ENCODE data around the gene NRP2. TPM values are rescaled to one million over a fixed set of nuclear protein-coding genes. Genes with fewer than 3 reads are reported as not detected.

The NRP2 gene
- total RNA-seq, 1 experiment from 2014 or later: 18.3 TPM

DNA sequence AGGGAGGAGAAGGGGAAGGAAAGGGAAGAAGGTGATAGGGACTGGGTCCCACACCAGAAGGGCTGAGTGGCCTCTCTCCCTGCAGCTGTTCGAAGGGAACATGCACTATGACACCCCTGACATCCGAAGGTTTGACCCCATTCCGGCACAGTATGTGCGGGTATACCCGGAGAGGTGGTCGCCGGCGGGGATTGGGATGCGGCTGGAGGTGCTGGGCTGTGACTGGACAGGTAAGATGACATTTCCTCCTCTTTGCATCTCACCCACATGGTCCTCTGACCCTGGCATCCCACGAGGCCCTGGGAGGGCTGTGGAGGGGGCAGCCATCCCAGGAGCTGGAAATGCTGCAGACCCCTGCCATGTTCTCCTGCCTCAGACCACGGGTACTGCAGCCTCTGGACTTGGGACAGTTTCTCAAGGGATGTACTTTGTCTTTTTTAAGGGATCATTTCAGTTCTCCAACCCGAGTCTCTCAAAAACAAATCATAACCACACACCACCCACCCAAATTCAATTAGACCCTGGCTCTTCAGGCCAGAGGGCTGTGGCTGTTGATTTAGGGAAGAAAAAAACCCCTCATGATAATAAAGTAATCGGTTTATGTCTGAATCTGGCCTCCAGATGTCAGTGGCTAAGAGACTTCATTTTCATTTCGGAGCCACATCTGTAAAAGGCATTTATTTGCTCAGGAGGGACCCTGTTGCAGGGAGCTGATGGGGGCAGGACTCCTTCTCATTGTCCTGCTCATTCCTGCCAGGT lies 63.5 kb downstream of the NRP2 start:
- Histone ChIP-seq H3K27ac (ENCODE audit: low read length) (peak overlapping the region; percentile 99), H3K79me2 (ENCODE audit: low read length) (no peaks in the 10 kb centered on the region), H3K36me3 (ENCODE audit: low read depth, low read length) (0 out of 2 replicates have a peak, but pooled peaks cover 5% of the 10 kb centered on the region), H3K4me2 (ENCODE audit: low read length) (peak overlapping the region; percentile 57), H3K9me3 (ENCODE audit: low read length) (no peaks in the 10 kb centered on the region), H3K4me1 (ENCODE audit: insufficient read depth, low read length) (peaks cover 58% of the 10 kb centered on the region), H4K20me1 (ENCODE audit: low read length) (no peaks in the 10 kb centered on the region), H3F3A (ENCODE audit: low read length, unreplicated experiment) (no peaks in the 10 kb centered on the region), H3K4me3 (ENCODE audit: low read length) (no peak overlapping the region; the same call in 1 of the 2 replicates), H3K9ac (ENCODE audit: low read length) (peak overlapping the region; percentile 69), H3K27me3 (ENCODE audit: low read length) (no peaks in the 10 kb centered on the region), H2AFZ (ENCODE audit: low read length) (peak overlapping the region; percentile 72), H3K9me2 (replicated peaks; ENCODE audit: low read length) (no peaks in the 10 kb centered on the region)
- BruUV-seq (replicated peaks): TSS peak; percentile 34
- ATAC-seq (no peak), DNase-seq (no peak)
- no peak for TF ChIP-seq EZH2 (IDR thresholded peaks at IDR 0.05; ENCODE audit: low read length, unreplicated experiment)
- TF ChIP-seq EZH2phosphoT487 (IDR thresholded peaks at IDR 0.05; ENCODE audit: borderline replicate concordance, low read length): no peak
- TF ChIP-seq, protein P1, sequence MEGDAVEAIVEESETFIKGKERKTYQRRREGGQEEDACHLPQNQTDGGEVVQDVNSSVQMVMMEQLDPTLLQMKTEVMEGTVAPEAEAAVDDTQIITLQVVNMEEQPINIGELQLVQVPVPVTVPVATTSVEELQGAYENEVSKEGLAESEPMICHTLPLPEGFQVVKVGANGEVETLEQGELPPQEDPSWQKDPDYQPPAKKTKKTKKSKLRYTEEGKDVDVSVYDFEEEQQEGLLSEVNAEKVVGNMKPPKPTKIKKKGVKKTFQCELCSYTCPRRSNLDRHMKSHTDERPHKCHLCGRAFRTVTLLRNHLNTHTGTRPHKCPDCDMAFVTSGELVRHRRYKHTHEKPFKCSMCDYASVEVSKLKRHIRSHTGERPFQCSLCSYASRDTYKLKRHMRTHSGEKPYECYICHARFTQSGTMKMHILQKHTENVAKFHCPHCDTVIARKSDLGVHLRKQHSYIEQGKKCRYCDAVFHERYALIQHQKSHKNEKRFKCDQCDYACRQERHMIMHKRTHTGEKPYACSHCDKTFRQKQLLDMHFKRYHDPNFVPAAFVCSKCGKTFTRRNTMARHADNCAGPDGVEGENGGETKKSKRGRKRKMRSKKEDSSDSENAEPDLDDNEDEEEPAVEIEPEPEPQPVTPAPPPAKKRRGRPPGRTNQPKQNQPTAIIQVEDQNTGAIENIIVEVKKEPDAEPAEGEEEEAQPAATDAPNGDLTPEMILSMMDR (conservative IDR thresholded peaks at IDR 0.05; ENCODE audit: low read depth, low read length): no peak
- POLR2A ChIA-PET (ENCODE audit: unreplicated experiment): no interaction called here
- CTCF ChIA-PET: no interaction called here
- intact Hi-C loops (cut with micrococcal nuclease): loop anchor here (2.0 to 5.0 kb wide), 2 partner anchors 39 to 64 kb away; partner anchors contain the start of gene NRP2

DNA sequence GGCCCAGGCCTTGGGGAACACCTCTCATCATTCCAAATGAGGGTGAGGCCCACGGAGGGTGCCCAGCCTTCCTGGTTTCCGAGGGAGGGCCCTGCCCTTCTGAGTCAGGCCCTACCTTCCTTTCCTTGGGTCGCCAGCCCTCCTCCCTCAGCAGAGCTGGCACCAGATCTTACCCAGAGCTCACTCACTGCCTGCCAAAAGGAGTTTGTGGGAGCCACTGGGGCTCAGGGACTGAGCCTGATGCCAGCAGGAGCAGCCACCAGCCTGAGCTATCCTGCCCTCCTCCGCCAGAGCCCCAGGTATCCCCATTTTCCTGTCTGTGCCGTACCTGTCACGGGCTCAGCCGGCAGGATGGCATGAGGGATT lies 64.1 kb downstream of the NRP2 start:
- DNase-seq (peak; percentile 92), ATAC-seq (peak; percentile 84)
- Histone ChIP-seq H3K4me1 (ENCODE audit: insufficient read depth, low read length) (peaks cover 59% of the 10 kb centered on the region), H3K9me3 (ENCODE audit: low read length) (no peaks in the 10 kb centered on the region), H2AFZ (ENCODE audit: low read length) (peak overlapping the region; percentile 72), H3K79me2 (ENCODE audit: low read length) (no peaks in the 10 kb centered on the region), H3K36me3 (ENCODE audit: low read depth, low read length) (no peaks in the 10 kb centered on the region), H3F3A (ENCODE audit: low read length, unreplicated experiment) (no peaks in the 10 kb centered on the region), H3K27me3 (ENCODE audit: low read length) (no peaks in the 10 kb centered on the region), H3K9me2 (replicated peaks; ENCODE audit: low read length) (no peaks in the 10 kb centered on the region), H4K20me1 (ENCODE audit: low read length) (no peaks in the 10 kb centered on the region), H3K27ac (ENCODE audit: low read length) (peak overlapping the region; percentile 99), H3K9ac (ENCODE audit: low read length) (peak overlapping the region; percentile 69), H3K4me2 (ENCODE audit: low read length) (peak overlapping the region; percentile 57), H3K4me3 (ENCODE audit: low read length) (no peak overlapping the region; the same call in 1 of the 2 replicates)
- ChIA-PET POLR2A (ENCODE audit: unreplicated experiment) (no interaction called here), CTCF (no interaction called here)
- BruUV-seq (replicated peaks): no TSS peak
- intact Hi-C loops (cut with micrococcal nuclease): loop anchor here (2.0 to 5.0 kb wide), 2 partner anchors 40 to 64 kb away; partner anchors contain the start of gene NRP2
- TF ChIP-seq, protein P1 (conservative IDR thresholded peaks at IDR 0.05; ENCODE audit: low read depth, low read length): no peak
- TF ChIP-seq EZH2phosphoT487 (IDR thresholded peaks at IDR 0.05; ENCODE audit: borderline replicate concordance, low read length) (no peak), EZH2 (IDR thresholded peaks at IDR 0.05; ENCODE audit: low read length, unreplicated experiment) (no peak)
